SK-N-SH treated with all-trans-retinoic acid at 6 μM for 48 hours (cell line): ENCODE results near the gene LETMD1.
"Not testable (repeated sequence)": the region's sequence is repeated elsewhere in the genome, so short reads cannot be mapped to it uniquely, and the experiment has no call there.

Experiments
- ATAC-seq: fragments of 200-7000 bp; cut with Tn5 transposase; 3 replicates; pipeline ENCODE4 v1.9.1; 2020; ENCODE audit warnings: mild to moderate bottlenecking, moderate library complexity
- ARNTL ChIP-seq: fragments of 450-650 bp; formaldehyde crosslinking; IDR thresholded peaks from 2 replicates; pipeline ENCODE4 v1.5.0; 2020; ENCODE audit warnings: low read depth, mild to moderate bottlenecking, moderate library complexity, borderline replicate concordance
- BACH2 ChIP-seq: fragments of 250-450 bp; sonication (Bioruptor Pico); IDR thresholded peaks from 2 replicates; pipeline ENCODE4 v1.9.0; 2021; ENCODE audit warnings: mild to moderate bottlenecking, borderline replicate concordance
- CSDC2 ChIP-seq: fragments of 250-450 bp; sonication (Bioruptor Pico); IDR thresholded peaks from 2 replicates; pipeline ENCODE4 v1.5.0; 2020; ENCODE audit warnings: mild to moderate bottlenecking, moderate library complexity
- CSRNP3 ChIP-seq: fragments of 250-450 bp; sonication (Bioruptor Pico); IDR thresholded peaks from 2 replicates; pipeline ENCODE4 v1.5.1; 2021; ENCODE audit warnings: mild to moderate bottlenecking, moderate library complexity
- ESRRG ChIP-seq: fragments of 250-450 bp; sonication (Bioruptor Pico); IDR thresholded peaks from 2 replicates; pipeline ENCODE4 v1.6.1; 2021; ENCODE audit warnings: mild to moderate bottlenecking
- GLIS3 ChIP-seq: fragments of 250-450 bp; sonication (Bioruptor Pico); IDR thresholded peaks from 2 replicates; pipeline ENCODE4 v1.5.0; 2020; ENCODE audit warnings: mild to moderate bottlenecking, moderate library complexity
- ISL1 ChIP-seq: fragments of 250-450 bp; sonication (Bioruptor Pico); IDR thresholded peaks from 2 replicates; pipeline ENCODE4 v2.1.2; 2022; ENCODE audit warnings: mild to moderate bottlenecking, moderate library complexity
- OSR1 ChIP-seq: fragments of 250-450 bp; sonication (Bioruptor Pico); IDR thresholded peaks from 2 replicates; pipeline ENCODE4 v1.8.0; 2022; ENCODE audit warnings: moderate library complexity, mild to moderate bottlenecking, inconsistent platforms
- PATZ1 ChIP-seq: fragments of 250-450 bp; sonication (Bioruptor Pico); IDR thresholded peaks from 2 replicates; pipeline ENCODE4 v1.8.0; 2020; ENCODE audit warnings: mild to moderate bottlenecking, moderate library complexity, borderline replicate concordance
- POU6F1 ChIP-seq: fragments of 250-450 bp; sonication (Bioruptor Pico); IDR thresholded peaks from 2 replicates; pipeline ENCODE4 v1.8.0; 2021; ENCODE audit warnings: low read depth, mild to moderate bottlenecking, moderate library complexity, borderline replicate concordance
- PPARA ChIP-seq: fragments of 250-450 bp; sonication (Bioruptor Pico); IDR thresholded peaks from 2 replicates; pipeline ENCODE4 v1.5.0; 2020; ENCODE audit warnings: mild to moderate bottlenecking, borderline replicate concordance
- RARB ChIP-seq: fragments of 250-450 bp; sonication (Bioruptor Pico); IDR thresholded peaks from 2 replicates; pipeline ENCODE4 v1.8.0; 2021; ENCODE audit warnings: mild to moderate bottlenecking, moderate library complexity
- SNAI2 ChIP-seq: fragments of 250-450 bp; sonication (Bioruptor Pico); IDR thresholded peaks from 2 replicates; pipeline ENCODE4 v1.5.0; 2020; ENCODE audit warnings: mild to moderate bottlenecking, moderate library complexity
- TCF4 ChIP-seq: fragments of 250-450 bp; sonication (Bioruptor Pico); IDR thresholded peaks from 2 replicates; pipeline ENCODE4 v1.8.0; 2021; ENCODE audit warnings: mild to moderate bottlenecking, moderate library complexity, borderline replicate concordance
- TOX ChIP-seq: fragments of 250-450 bp; sonication (Bioruptor Pico); IDR thresholded peaks from 2 replicates; pipeline ENCODE4 v1.8.0; 2021; ENCODE audit warnings: mild to moderate bottlenecking, moderate library complexity, borderline replicate concordance
- TSHZ2 ChIP-seq: fragments of 250-450 bp; sonication (Bioruptor Pico); IDR thresholded peaks from 2 replicates; pipeline ENCODE4 v1.5.0; 2020; ENCODE audit warnings: mild to moderate bottlenecking, moderate library complexity
- ZC3H10 ChIP-seq: fragments of 250-450 bp; sonication (Bioruptor Pico); IDR thresholded peaks from 2 replicates; pipeline ENCODE4 v1.5.1; 2021; ENCODE audit warnings: mild to moderate bottlenecking, moderate library complexity
- ZFP3 ChIP-seq: fragments of 250-450 bp; sonication (Bioruptor Pico); IDR thresholded peaks from 2 replicates; pipeline ENCODE4 v1.5.0; 2020; ENCODE audit warnings: mild to moderate bottlenecking, moderate library complexity
- ZFP30 ChIP-seq: fragments of 450-650 bp; formaldehyde crosslinking; IDR thresholded peaks from 2 replicates; pipeline ENCODE4 v1.5.0; 2022; ENCODE audit warnings: mild to moderate bottlenecking, moderate library complexity
- ZNF565 ChIP-seq: fragments of 450-650 bp; formaldehyde crosslinking; conservative IDR thresholded peaks from 2 replicates; pipeline ENCODE4 v1.5.0; 2020; ENCODE audit warnings: low read depth, mild to moderate bottlenecking, moderate library complexity
- ZNF70 ChIP-seq: fragments of 450-650 bp; formaldehyde crosslinking; IDR thresholded peaks from 2 replicates; pipeline ENCODE4 v1.5.0; 2020; ENCODE audit warnings: mild to moderate bottlenecking, moderate library complexity
- ZNF8 ChIP-seq: fragments of 450-650 bp; formaldehyde crosslinking; IDR thresholded peaks from 2 replicates; pipeline ENCODE4 v1.5.0; 2020; ENCODE audit warnings: mild to moderate bottlenecking, moderate library complexity

Gene LETMD1

DNA sequence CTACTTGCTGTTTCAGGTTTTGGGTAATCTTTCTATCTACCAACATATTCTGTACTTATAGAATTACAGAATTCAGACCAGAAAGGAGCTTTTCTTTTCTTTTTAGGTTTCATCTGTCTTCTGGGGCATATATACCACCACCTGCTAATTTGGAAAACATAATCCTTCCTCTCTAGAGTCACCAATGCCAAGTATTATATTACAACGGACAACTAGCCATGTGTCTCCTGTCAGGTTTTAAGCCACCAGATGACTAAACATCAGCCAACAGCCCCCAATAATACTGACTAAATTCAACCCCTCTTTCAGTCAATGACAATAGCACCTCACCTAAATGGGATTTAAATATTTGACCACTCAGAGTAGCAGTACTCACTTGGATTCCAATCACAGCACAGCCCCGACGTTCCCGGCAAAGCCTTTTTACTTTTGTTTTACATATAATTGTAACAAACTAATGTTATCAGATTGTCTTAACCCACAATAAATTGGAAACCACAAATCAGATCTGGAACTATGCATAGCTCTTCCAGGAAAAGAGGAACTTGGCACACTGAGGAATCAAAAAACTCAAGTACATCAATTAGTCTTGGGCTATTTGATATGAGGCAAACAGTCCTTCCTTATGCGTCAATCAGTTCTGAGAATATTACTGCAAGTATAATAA lies 35.4 kb upstream of the LETMD1 start:
- peak; percentile 63 for ATAC-seq
- TF ChIP-seq PPARA = no peak
- no peak for TF ChIP-seq SNAI2 (CRISPR knock-in tag)
- peak; percentile 51 for TF ChIP-seq ISL1

- TF ChIP-seq TOX (CRISPR knock-in tag) (no peak), GLIS3 (CRISPR knock-in tag) (no peak), RARB (CRISPR knock-in tag) (no peak), CSDC2 (CRISPR knock-in tag) (no peak), ZFP30 (no peak), PPARA (no peak), PATZ1 (CRISPR knock-in tag) (no peak), TCF4 (no peak), ZFP3 (CRISPR knock-in tag) (no peak), ESRRG (CRISPR knock-in tag) (no peak), ZC3H10 (CRISPR knock-in tag) (no peak), ZNF565 (CRISPR knock-in tag) (no peak), OSR1 (CRISPR knock-in tag) (no peak), ZNF70 (CRISPR knock-in tag) (no peak), ZNF8 (CRISPR knock-in tag) (no peak), BACH2 (no peak)
- no peak for ATAC-seq
Measured at GRCh38 chr12:51013441-51013840, 34.7 kb upstream of the LETMD1 start.

GRCh38 chr12:51014467-51014866 lies 33.7 kb upstream of the LETMD1 start:
- not testable (repeated sequence) for ATAC-seq

- TF ChIP-seq ZNF70 (CRISPR knock-in tag) (no peak), ZC3H10 (CRISPR knock-in tag) (no peak), CSDC2 (CRISPR knock-in tag) (no peak), ZFP3 (CRISPR knock-in tag) (no peak), OSR1 (CRISPR knock-in tag) (no peak), SNAI2 (CRISPR knock-in tag) (no peak), ESRRG (CRISPR knock-in tag) (no peak), ZNF565 (CRISPR knock-in tag) (no peak), POU6F1 (CRISPR knock-in tag) (no peak), ZFP30 (no peak), TOX (CRISPR knock-in tag) (no peak), TCF4 (no peak), ARNTL (no peak), RARB (CRISPR knock-in tag) (no peak), PPARA (no peak), ZNF8 (CRISPR knock-in tag) (no peak), CSRNP3 (no peak), TSHZ2 (CRISPR knock-in tag) (no peak), BACH2 (no peak)
- ATAC-seq = no peak
Measured at GRCh38 chr12:51017452-51017851, 30.7 kb upstream of the LETMD1 start.
